ENCODE data around the gene ADGRG7. TPM values are rescaled to one million over a fixed set of nuclear protein-coding genes. Genes with fewer than 3 reads are reported as not detected.

The ADGRG7 gene
- total and polyA plus RNA-seq, 2 donors (not counting 1 experiment from before 2014, with no cell fraction given), result not detected

DNA sequence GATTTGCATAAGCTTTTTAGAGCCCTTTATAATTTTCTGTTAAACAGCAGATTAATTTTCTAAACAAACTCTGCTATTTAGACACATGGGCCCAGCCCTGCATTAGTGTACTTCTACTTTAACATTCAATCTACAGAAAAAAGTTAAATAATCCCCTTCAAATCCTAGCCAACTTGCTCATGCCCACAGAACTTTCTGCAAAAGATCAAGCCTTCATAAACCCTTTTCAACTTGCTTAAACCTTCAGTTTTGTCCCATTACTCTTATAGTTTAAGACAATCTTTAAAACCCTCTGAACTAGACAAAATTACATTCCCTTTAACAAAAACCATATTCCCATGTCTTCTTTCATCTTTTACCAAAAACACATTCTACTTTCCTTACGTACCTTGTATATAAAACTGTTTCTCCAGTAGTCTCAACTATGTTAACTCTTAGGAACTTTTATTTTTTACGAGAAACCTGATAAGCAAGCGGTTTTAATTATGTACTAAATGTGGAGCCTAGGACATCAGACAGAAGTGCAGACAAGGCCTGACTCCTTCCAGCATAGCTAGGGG is 25.2 kb upstream of the ADGRG7 start:
- no peak overlapping the region for H3K4me2 ChIP-seq (replicated peaks; ENCODE audit: low read depth, low read length, poor library complexity, severe bottlenecking)
- H3K9me3 Mint-ChIP-seq (ENCODE audit: insufficient read depth), result no peaks in the 10 kb centered on the region
- POLR2A ChIA-PET, result no interaction called here
- no peak overlapping the region for H2AFZ ChIP-seq (ENCODE audit: insufficient read depth, low read depth, low read length, poor library complexity, severe bottlenecking)
- no peak for TF ChIP-seq EZH2 (IDR thresholded peaks at IDR 0.05; ENCODE audit: borderline replicate concordance, insufficient read depth, low read depth, low read length, poor library complexity, severe bottlenecking)
- TF ChIP-seq, protein P1, sequence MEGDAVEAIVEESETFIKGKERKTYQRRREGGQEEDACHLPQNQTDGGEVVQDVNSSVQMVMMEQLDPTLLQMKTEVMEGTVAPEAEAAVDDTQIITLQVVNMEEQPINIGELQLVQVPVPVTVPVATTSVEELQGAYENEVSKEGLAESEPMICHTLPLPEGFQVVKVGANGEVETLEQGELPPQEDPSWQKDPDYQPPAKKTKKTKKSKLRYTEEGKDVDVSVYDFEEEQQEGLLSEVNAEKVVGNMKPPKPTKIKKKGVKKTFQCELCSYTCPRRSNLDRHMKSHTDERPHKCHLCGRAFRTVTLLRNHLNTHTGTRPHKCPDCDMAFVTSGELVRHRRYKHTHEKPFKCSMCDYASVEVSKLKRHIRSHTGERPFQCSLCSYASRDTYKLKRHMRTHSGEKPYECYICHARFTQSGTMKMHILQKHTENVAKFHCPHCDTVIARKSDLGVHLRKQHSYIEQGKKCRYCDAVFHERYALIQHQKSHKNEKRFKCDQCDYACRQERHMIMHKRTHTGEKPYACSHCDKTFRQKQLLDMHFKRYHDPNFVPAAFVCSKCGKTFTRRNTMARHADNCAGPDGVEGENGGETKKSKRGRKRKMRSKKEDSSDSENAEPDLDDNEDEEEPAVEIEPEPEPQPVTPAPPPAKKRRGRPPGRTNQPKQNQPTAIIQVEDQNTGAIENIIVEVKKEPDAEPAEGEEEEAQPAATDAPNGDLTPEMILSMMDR (IDR thresholded peaks at IDR 0.05), result no peak
- no peak overlapping the region for H3K27ac ChIP-seq (ENCODE audit: low read length in 2 of 2)
- DNase-seq, result no peak
- no peak overlapping the region for H3K27ac Mint-ChIP-seq
- ATAC-seq (ENCODE audit: low read depth), result no peak
- no peaks in the 10 kb centered on the region for H3K4me1 ChIP-seq (ENCODE audit: control insufficient read depth in 2 of 2, insufficient read depth in 2 of 2, low read length in 2 of 2)
- H4K20me1 ChIP-seq (ENCODE audit: control insufficient read depth, insufficient read depth, low read length, poor library complexity, severe bottlenecking), result no peaks in the 10 kb centered on the region
- peaks cover 17% of the 10 kb centered on the region for H3K27me3 Mint-ChIP-seq
- no peaks in the 10 kb centered on the region for H3K4me1 Mint-ChIP-seq
- H3K79me2 ChIP-seq (ENCODE audit: control insufficient read depth, insufficient read depth, low read length), result no peaks in the 10 kb centered on the region
- CTCF ChIA-PET, result interaction anchor here (0.6 kb wide), 1 partner anchor 264 kb away, joined by 3 read pairs; no protein-coding TSS in a partner anchor
- no CpG with 5 or more reads among the region's 3 CpGs for WGBS (ENCODE audit: insufficient coverage)
- H3K4me3 Mint-ChIP-seq, result no peak overlapping the region
- no peaks in the 10 kb centered on the region for H3K36me3 ChIP-seq (replicated peaks in 1 of 2; ENCODE audit: control extremely low read depth in 1 of 2, control insufficient read depth in 1 of 2, extremely low read depth in 1 of 2, insufficient read depth in 2 of 2, low read length in 1 of 2)
- peaks cover 0 to 3% (median 0%) of the 10 kb centered on the region in 4 experiments for H3K27me3 ChIP-seq (replicated peaks in 1 of 4; ENCODE audit: control extremely low read depth in 1 of 4, control insufficient read depth in 3 of 4, insufficient read depth in 4 of 4, low read length in 3 of 4)
- intact Hi-C loops (cut with micrococcal nuclease), result no loop called here
- H3K4me3 ChIP-seq (ENCODE audit: control extremely low read depth in 1 of 5, extremely low read depth in 1 of 5, insufficient read depth in 1 of 5, low read depth in 2 of 5, low read length in 4 of 5), result no peak overlapping the region
- no peak overlapping the region for H3K9ac ChIP-seq (ENCODE audit: low read length)
- H3K9me3 ChIP-seq (ENCODE audit: control extremely low read depth in 1 of 3, control insufficient read depth in 2 of 3, insufficient read depth in 1 of 3, low read length in 2 of 3), result no peaks in the 10 kb centered on the region

DNA sequence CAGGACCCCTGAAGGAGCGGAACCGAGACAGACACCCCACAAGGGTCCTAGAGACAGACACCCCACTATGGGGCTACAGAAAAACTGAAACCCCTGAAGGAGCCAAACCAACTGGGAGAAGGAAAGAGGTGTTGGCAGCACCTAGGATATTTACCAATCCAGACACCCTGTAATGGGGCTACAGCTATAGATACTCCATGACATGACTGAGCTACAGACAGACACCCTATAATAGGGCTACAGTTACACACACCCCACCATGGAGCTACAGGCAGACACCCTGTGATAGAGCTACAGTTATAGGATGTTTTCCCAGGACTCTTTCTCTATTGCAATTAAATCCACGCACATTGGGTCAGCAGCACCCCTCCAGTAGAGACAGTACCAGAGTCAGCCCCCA is 22.6 kb upstream of the ADGRG7 start:
- H2AFZ ChIP-seq (ENCODE audit: insufficient read depth, low read depth, low read length, poor library complexity, severe bottlenecking), result no peak overlapping the region
- no peak overlapping the region for H3K4me3 ChIP-seq (ENCODE audit: control extremely low read depth in 1 of 5, extremely low read depth in 1 of 5, insufficient read depth in 1 of 5, low read depth in 2 of 5, low read length in 4 of 5)
- intact Hi-C loops (cut with micrococcal nuclease), result no loop called here
- Mint-ChIP-seq H3K4me3 (no peak overlapping the region), H3K27me3 (peaks cover 4% of the 10 kb centered on the region), H3K27ac (no peak overlapping the region), H3K9me3 (ENCODE audit: insufficient read depth) (no peaks in the 10 kb centered on the region), H3K4me1 (peaks cover 3% of the 10 kb centered on the region)
- peaks cover 0 to 5% of the 10 kb centered on the region in 2 donors for H3K4me1 ChIP-seq (ENCODE audit: control insufficient read depth in 2 of 2, insufficient read depth in 2 of 2, low read length in 2 of 2)
- ATAC-seq (ENCODE audit: low read depth) (no peak), DNase-seq (no peak)
- H3K9ac ChIP-seq (ENCODE audit: low read length), result no peak overlapping the region
- no peak overlapping the region for H3K4me2 ChIP-seq (replicated peaks; ENCODE audit: low read depth, low read length, poor library complexity, severe bottlenecking)
- no peaks in the 10 kb centered on the region for H3K79me2 ChIP-seq (ENCODE audit: control insufficient read depth, insufficient read depth, low read length)
- 86% methylated on average over 1 of the region's 3 CpGs for WGBS (ENCODE audit: insufficient coverage)
- no peak overlapping the region for H3K27ac ChIP-seq (ENCODE audit: low read length in 2 of 2)
- CTCF ChIA-PET, result no interaction called here
- POLR2A ChIA-PET, result no interaction called here
- no peaks in the 10 kb centered on the region for H4K20me1 ChIP-seq (ENCODE audit: control insufficient read depth, insufficient read depth, low read length, poor library complexity, severe bottlenecking)
- H3K27me3 ChIP-seq (replicated peaks in 1 of 4; ENCODE audit: control extremely low read depth in 1 of 4, control insufficient read depth in 3 of 4, insufficient read depth in 4 of 4, low read length in 3 of 4), result no peaks in the 10 kb centered on the region
- H3K36me3 ChIP-seq (replicated peaks in 1 of 2; ENCODE audit: control extremely low read depth in 1 of 2, control insufficient read depth in 1 of 2, extremely low read depth in 1 of 2, insufficient read depth in 2 of 2, low read length in 1 of 2), result no peaks in the 10 kb centered on the region
- no peaks in the 10 kb centered on the region for H3K9me3 ChIP-seq (ENCODE audit: control extremely low read depth in 1 of 3, control insufficient read depth in 2 of 3, insufficient read depth in 1 of 3, low read length in 2 of 3)
- TF ChIP-seq, protein P1 (IDR thresholded peaks at IDR 0.05), result no peak
- TF ChIP-seq EZH2 (IDR thresholded peaks at IDR 0.05; ENCODE audit: borderline replicate concordance, insufficient read depth, low read depth, low read length, poor library complexity, severe bottlenecking), result no peak
